ENCODE results near the gene XXYLT1.
"Not testable (repeated sequence)": the region's sequence is repeated elsewhere in the genome, so short reads cannot be mapped to it uniquely, and the experiment has no call there.

The XXYLT1 gene

DNA sequence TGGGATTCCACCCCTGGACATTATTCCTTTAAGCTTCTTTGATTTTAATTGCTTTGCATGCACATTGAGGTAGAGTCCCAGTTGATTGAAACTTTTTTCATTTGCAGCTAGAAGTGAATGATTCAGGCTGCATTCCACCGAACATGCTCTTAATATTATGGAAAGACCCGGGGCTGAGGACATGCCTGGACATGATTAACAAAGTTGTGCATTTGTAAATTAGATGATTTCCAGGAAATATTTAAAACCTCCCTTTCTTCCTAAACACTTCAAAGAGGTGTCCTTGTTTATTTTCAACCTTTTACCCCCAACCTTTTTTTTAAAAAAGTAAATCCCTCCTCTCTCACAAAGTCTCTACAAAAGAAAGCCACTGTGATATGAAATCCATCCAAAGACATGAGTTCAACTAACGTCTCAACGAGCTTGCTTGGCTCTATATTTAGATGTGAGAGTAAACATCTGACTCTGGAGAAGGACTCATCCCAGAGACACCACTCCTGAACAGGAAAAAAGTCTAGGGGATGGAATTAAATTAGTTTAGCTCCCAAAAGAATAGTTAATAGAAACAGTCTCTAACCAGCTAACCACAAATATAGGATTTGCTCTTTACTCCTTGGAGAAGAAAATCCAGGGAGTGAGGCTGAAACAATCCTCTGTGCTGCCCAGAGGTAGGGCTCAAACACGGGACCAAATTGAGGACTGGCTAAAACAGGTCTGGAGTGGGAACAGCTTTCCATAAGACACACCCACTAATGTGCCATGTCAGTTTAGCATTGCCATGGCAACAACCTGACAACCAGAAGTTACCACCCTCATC is 83.1 kb downstream of the XXYLT1 start:
- peak; percentile 75 for ATAC-seq
- no peak for TF ChIP-seq ZNF8 (CRISPR knock-in tag; IDR thresholded peaks at IDR 0.05)
- no peak for TF ChIP-seq ARNTL (CRISPR knock-in tag; IDR thresholded peaks at IDR 0.05; ENCODE audit: borderline replicate concordance, low read depth)
- TF ChIP-seq GLIS3 (CRISPR knock-in tag; IDR thresholded peaks at IDR 0.05): no peak
- TF ChIP-seq ZC3H10 (CRISPR knock-in tag; IDR thresholded peaks at IDR 0.05): no peak

DNA sequence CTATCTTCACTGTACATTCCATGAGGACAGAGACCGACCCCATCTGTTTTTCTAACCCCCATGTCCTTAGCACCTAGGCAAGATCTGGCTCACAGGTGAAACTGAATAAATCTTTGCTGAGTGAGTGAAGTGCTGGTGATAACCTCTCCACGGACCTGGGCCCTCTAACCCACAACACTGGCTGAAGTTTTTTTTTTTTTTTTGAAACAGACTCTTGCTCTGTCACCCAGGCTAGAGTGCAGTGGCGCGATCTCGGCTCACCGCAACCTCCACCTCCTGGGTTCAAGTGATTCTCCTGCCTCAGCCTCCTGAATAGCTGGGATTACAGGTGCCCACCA is 84.3 kb downstream of the XXYLT1 start:
- ATAC-seq: not testable (repeated sequence)

DNA sequence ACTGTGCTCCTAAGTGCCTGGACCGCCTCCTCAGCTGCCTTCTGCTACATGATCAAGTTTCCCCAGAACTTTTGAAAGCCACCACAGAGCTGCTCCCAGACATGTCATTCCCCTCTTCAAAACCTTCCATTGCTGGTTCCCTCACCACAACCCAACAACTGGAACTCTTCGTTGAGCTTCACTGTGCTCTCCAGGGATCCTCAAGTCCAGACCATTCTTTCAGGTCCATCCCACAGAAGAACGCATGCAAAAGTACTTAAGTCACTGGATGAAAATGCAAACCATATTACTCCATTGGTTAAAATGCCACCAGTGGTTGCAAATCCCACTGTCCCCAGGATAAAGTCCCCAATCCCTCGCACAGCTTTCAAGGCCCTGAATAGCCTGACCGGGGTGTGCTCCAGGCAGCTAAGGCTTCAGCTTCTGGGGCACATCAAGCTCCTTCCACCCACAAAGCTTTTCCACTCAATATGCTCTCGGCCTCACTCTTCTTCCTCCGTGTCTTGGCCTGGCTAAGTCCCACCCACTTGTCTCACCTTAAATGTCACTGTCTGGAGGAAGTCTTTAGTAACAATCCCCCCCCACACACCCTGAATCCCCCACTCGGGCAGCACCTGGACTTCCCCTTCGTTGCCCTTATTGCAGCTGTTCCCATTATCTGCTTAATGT is 84.8 kb downstream of the XXYLT1 start:
- no peak for ATAC-seq
- TF ChIP-seq GLIS3 (CRISPR knock-in tag; IDR thresholded peaks at IDR 0.05) (no peak), ZFP3 (CRISPR knock-in tag; IDR thresholded peaks at IDR 0.05) (no peak), CSDC2 (CRISPR knock-in tag; IDR thresholded peaks at IDR 0.05) (no peak), PPARA (CRISPR knock-in tag; IDR thresholded peaks at IDR 0.05; ENCODE audit: borderline replicate concordance) (no peak), ZC3H10 (CRISPR knock-in tag; IDR thresholded peaks at IDR 0.05) (no peak), ISL1 (CRISPR knock-in tag; IDR thresholded peaks at IDR 0.05) (no peak), SNAI2 (CRISPR knock-in tag; IDR thresholded peaks at IDR 0.05) (no peak), TCF4 (CRISPR knock-in tag; IDR thresholded peaks at IDR 0.05; ENCODE audit: borderline replicate concordance) (no peak), ESRRG (CRISPR knock-in tag; IDR thresholded peaks at IDR 0.05) (no peak), BACH2 (CRISPR knock-in tag; IDR thresholded peaks at IDR 0.05; ENCODE audit: borderline replicate concordance) (no peak), OSR1 (CRISPR knock-in tag; IDR thresholded peaks at IDR 0.05) (no peak), ZNF8 (CRISPR knock-in tag; IDR thresholded peaks at IDR 0.05) (no peak), TOX (CRISPR knock-in tag; IDR thresholded peaks at IDR 0.05; ENCODE audit: borderline replicate concordance) (no peak)
- TF ChIP-seq, protein P1, sequence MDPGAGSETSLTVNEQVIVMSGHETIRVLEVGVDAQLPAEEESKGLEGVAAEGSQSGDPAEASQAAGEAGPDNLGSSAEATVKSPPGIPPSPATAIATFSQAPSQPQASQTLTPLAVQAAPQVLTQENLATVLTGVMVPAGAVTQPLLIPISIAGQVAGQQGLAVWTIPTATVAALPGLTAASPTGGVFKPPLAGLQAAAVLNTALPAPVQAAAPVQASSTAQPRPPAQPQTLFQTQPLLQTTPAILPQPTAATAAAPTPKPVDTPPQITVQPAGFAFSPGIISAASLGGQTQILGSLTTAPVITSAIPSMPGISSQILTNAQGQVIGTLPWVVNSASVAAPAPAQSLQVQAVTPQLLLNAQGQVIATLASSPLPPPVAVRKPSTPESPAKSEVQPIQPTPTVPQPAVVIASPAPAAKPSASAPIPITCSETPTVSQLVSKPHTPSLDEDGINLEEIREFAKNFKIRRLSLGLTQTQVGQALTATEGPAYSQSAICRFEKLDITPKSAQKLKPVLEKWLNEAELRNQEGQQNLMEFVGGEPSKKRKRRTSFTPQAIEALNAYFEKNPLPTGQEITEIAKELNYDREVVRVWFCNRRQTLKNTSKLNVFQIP (CRISPR knock-in tag; IDR thresholded peaks at IDR 0.05; ENCODE audit: borderline replicate concordance, low read depth): no peak
- TF ChIP-seq, protein P2, sequence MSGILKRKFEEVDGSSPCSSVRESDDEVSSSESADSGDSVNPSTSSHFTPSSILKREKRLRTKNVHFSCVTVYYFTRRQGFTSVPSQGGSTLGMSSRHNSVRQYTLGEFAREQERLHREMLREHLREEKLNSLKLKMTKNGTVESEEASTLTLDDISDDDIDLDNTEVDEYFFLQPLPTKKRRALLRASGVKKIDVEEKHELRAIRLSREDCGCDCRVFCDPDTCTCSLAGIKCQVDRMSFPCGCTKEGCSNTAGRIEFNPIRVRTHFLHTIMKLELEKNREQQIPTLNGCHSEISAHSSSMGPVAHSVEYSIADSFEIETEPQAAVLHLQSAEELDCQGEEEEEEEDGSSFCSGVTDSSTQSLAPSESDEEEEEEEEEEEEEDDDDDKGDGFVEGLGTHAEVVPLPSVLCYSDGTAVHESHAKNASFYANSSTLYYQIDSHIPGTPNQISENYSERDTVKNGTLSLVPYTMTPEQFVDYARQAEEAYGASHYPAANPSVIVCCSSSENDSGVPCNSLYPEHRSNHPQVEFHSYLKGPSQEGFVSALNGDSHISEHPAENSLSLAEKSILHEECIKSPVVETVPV (CRISPR knock-in tag; IDR thresholded peaks at IDR 0.05): no peak
- TF ChIP-seq, protein P3, sequence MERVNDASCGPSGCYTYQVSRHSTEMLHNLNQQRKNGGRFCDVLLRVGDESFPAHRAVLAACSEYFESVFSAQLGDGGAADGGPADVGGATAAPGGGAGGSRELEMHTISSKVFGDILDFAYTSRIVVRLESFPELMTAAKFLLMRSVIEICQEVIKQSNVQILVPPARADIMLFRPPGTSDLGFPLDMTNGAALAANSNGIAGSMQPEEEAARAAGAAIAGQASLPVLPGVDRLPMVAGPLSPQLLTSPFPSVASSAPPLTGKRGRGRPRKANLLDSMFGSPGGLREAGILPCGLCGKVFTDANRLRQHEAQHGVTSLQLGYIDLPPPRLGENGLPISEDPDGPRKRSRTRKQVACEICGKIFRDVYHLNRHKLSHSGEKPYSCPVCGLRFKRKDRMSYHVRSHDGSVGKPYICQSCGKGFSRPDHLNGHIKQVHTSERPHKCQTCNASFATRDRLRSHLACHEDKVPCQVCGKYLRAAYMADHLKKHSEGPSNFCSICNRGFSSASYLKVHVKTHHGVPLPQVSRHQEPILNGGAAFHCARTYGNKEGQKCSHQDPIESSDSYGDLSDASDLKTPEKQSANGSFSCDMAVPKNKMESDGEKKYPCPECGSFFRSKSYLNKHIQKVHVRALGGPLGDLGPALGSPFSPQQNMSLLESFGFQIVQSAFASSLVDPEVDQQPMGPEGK (CRISPR knock-in tag; IDR thresholded peaks at IDR 0.05; ENCODE audit: borderline replicate concordance): no peak

DNA sequence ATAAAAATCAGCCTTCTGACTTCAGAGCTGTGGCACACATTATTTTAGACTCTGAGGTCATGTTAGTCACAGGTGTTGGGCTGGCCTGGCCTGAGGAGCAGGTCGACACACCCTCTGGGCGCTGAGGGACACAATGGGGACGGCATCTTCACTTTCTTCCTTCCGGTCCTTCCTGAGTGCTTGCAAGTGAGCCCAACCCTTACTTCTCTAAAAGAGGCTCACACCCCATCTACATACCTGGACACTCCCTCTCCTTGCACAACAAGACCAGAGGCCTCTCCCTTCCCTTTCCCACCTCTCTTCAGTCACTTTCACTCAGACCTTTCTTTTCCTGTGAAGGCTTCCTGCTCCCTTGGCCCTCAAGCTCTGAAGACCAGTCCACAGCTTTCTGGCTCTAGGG is 85.4 kb downstream of the XXYLT1 start:
- no peak for ATAC-seq
- TF ChIP-seq, protein P4, sequence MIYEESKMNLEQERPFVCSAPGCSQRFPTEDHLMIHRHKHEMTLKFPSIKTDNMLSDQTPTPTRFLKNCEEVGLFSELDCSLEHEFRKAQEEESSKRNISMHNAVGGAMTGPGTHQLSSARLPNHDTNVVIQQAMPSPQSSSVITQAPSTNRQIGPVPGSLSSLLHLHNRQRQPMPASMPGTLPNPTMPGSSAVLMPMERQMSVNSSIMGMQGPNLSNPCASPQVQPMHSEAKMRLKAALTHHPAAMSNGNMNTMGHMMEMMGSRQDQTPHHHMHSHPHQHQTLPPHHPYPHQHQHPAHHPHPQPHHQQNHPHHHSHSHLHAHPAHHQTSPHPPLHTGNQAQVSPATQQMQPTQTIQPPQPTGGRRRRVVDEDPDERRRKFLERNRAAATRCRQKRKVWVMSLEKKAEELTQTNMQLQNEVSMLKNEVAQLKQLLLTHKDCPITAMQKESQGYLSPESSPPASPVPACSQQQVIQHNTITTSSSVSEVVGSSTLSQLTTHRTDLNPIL (CRISPR knock-in tag; IDR thresholded peaks at IDR 0.05; ENCODE audit: low read depth): no peak
- no peak for TF ChIP-seq OSR1 (CRISPR knock-in tag; IDR thresholded peaks at IDR 0.05)
- no peak for TF ChIP-seq ZNF565 (CRISPR knock-in tag; conservative IDR thresholded peaks at IDR 0.05; ENCODE audit: low read depth)
- TF ChIP-seq ZFP30 (CRISPR knock-in tag; IDR thresholded peaks at IDR 0.05): no peak
- no peak for TF ChIP-seq RARB (CRISPR knock-in tag; IDR thresholded peaks at IDR 0.05)
- TF ChIP-seq ESRRG (CRISPR knock-in tag; IDR thresholded peaks at IDR 0.05): no peak
- TF ChIP-seq, protein P2 (CRISPR knock-in tag; IDR thresholded peaks at IDR 0.05): no peak
